HEK293 (cell line): Measurements from ENCODE around the gene KCTD19.

ENCODE experiments used
- BCL11A ChIP-seq: fragments of 450-650 bp; formaldehyde crosslinking; IDR thresholded peaks from 2 replicates; pipeline ENCODE4 v1.5.1; 2016; ENCODE audit warnings: low read depth, missing biosample characterization, missing genetic modification characterization
- CTCF ChIP-seq: fragments of 450-650 bp; formaldehyde crosslinking; IDR thresholded peaks from 2 replicates; pipeline ENCODE4 v1.5.1; 2016; ENCODE audit warnings: missing biosample characterization, missing genetic modification characterization
- TCF7L2 ChIP-seq: IDR thresholded peaks from 2 replicates; pipeline ENCODE4 v1.6.1; 2011; ENCODE audit warnings: low read depth, mild to moderate bottlenecking, inconsistent platforms, low read length, moderate library complexity, borderline replicate concordance
- ZBTB17 ChIP-seq: fragments of 450-650 bp; formaldehyde crosslinking; IDR thresholded peaks from 2 replicates; pipeline ENCODE4 v1.5.1; 2016; ENCODE audit warnings: missing biosample characterization, missing genetic modification characterization
- ZNF350 ChIP-seq: fragments of 450-650 bp; formaldehyde crosslinking; IDR thresholded peaks from 2 replicates; pipeline ENCODE4 v1.5.0; 2017; ENCODE audit warnings: missing biosample characterization, mild to moderate bottlenecking, missing genetic modification characterization
- ZNF707 ChIP-seq: fragments of 450-650 bp; formaldehyde crosslinking; IDR thresholded peaks from 2 replicates; pipeline ENCODE4 v1.5.1; 2016; ENCODE audit warnings: missing biosample characterization, missing genetic modification characterization
- ZSCAN30 ChIP-seq: fragments of 450-650 bp; IDR thresholded peaks from 2 replicates; pipeline ENCODE4 v1.5.1; 2018; ENCODE audit warnings: missing biosample characterization, mild to moderate bottlenecking, missing genetic modification characterization, moderate library complexity
- TF ChIP-seq, protein P1 (sequence below): fragments of 450-650 bp; formaldehyde crosslinking; IDR thresholded peaks from 2 replicates; pipeline ENCODE4 v1.5.1; 2016; ENCODE audit warnings: missing biosample characterization, missing genetic modification characterization

- TF ChIP-seq ZNF707 (tag by site-specific recombination) (no peak), BCL11A (tag by site-specific recombination) (no peak), ZNF350 (tag by site-specific recombination) (no peak), CTCF (peak; percentile 58; the same call in 1 of the 2 replicates), TCF7L2 (no peak), ZSCAN30 (no peak), ZBTB17 (tag by site-specific recombination) (no peak)
- TF ChIP-seq, protein P1, sequence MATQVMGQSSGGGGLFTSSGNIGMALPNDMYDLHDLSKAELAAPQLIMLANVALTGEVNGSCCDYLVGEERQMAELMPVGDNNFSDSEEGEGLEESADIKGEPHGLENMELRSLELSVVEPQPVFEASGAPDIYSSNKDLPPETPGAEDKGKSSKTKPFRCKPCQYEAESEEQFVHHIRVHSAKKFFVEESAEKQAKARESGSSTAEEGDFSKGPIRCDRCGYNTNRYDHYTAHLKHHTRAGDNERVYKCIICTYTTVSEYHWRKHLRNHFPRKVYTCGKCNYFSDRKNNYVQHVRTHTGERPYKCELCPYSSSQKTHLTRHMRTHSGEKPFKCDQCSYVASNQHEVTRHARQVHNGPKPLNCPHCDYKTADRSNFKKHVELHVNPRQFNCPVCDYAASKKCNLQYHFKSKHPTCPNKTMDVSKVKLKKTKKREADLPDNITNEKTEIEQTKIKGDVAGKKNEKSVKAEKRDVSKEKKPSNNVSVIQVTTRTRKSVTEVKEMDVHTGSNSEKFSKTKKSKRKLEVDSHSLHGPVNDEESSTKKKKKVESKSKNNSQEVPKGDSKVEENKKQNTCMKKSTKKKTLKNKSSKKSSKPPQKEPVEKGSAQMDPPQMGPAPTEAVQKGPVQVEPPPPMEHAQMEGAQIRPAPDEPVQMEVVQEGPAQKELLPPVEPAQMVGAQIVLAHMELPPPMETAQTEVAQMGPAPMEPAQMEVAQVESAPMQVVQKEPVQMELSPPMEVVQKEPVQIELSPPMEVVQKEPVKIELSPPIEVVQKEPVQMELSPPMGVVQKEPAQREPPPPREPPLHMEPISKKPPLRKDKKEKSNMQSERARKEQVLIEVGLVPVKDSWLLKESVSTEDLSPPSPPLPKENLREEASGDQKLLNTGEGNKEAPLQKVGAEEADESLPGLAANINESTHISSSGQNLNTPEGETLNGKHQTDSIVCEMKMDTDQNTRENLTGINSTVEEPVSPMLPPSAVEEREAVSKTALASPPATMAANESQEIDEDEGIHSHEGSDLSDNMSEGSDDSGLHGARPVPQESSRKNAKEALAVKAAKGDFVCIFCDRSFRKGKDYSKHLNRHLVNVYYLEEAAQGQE: no peak
Measured at GRCh38 chr16:67278773-67279295, 47.7 kb downstream of the KCTD19 start.
